Heart right ventricle (tissue), 16 donors: Measurements from ENCODE around the gene PTMS. TPM values are rescaled to one million over a fixed set of nuclear protein-coding genes. Genes with fewer than 3 reads are reported as not detected.

Source experiments
- ATAC-seq, 8 donors: fragments of 200-7000 bp; cut with Tn5 transposase; one replicate each; pipeline ENCODE4 v1.9.1; 2020; ENCODE audit warnings: mild to moderate bottlenecking in 8 of 8, moderate library complexity in 8 of 8, moderate number of reproducible peaks in 1 of 8
- DNase-seq, 2 donors: peaks; one replicate each; pipeline ENCODE4 v3.0.0-alpha.2; 2020
- H3K27ac ChIP-seq, 10 donors: fragments of 200-600 bp; sonication (generic) in 2 of 10; one replicate each; pipeline versions ENCODE4 v1.5.0 to v1.8.0; 2020 to 2022; ENCODE audit warnings: mild to moderate bottlenecking in 3 of 10
- H3K27me3 ChIP-seq, 7 donors: fragments of 200-600 bp; one replicate each; pipeline ENCODE4 v1.8.0; 2021 to 2022; ENCODE audit warnings: mild to moderate bottlenecking in 2 of 7
- H3K36me3 ChIP-seq, 9 donors: fragments of 200-600 bp; sonication (generic) in 1 of 9; one replicate each; pipeline versions ENCODE4 v1.5.0 to v1.8.0; 2020 to 2022; ENCODE audit warnings: mild to moderate bottlenecking in 2 of 9
- H3K4me1 ChIP-seq, 9 donors: fragments of 200-600 bp; sonication (generic) in 1 of 9; one replicate each; pipeline versions ENCODE4 v1.5.0 to v1.8.0; 2020 to 2022; ENCODE audit warnings: mild to moderate bottlenecking in 4 of 9
- H3K4me3 ChIP-seq, 10 donors: fragments of 200-600 bp; sonication (generic) in 2 of 10; one replicate each; pipeline versions ENCODE4 v1.5.0 to v1.8.0; 2020 to 2022; ENCODE audit warnings: mild to moderate bottlenecking in 7 of 10, moderate library complexity in 2 of 10
- H3K9me3 ChIP-seq, 11 donors: fragments of 200-600 bp in 10 of 11; sonication (generic) in 2 of 11; one replicate each; pipeline versions ENCODE4 v1.5.0 to v1.8.0; 2013 to 2022; ENCODE audit warnings: mild to moderate bottlenecking in 2 of 11, control low read depth in 1 of 11, moderate library complexity in 1 of 11
- CTCF ChIP-seq, 9 donors: fragments of 200-600 bp; sonication (generic) in 2 of 9; IDR thresholded peaks; one replicate each; pipeline versions ENCODE4 v1.5.0 to v1.8.0; 2021 to 2022; ENCODE audit warnings: antibody characterized with exemption in 9 of 9, mild to moderate bottlenecking in 5 of 9, moderate library complexity in 1 of 9
- WGBS, 2 donors: extraction: QIAGEN DNeasy Blood & Tissue Kit; methylation state at CpG; one replicate each; pipeline ENCODE4 v1.1.7; 2013; ENCODE audit warnings: inconsistent platforms in 1 of 2; 5-methylcytosine and 5-hydroxymethylcytosine counted together
- intact Hi-C, 10 donors: fragments of 100-400 bp; cut with DNase I; formaldehyde crosslinking; loops; one replicate each; pipeline versions ENCODE4 v1.11.1 to v1.14.2; 2022
- polyA plus RNA-seq, 2 donors: library from polyadenylated mRNA; stranded (reverse); fragments of 200-250 nt; gene quantifications; one replicate each; pipeline ENCODE4 v1.2.3, GENCODE V29; 2013
- total RNA-seq, 10 donors: library from RNA; stranded (reverse); fragmentation: NEBNext Ultra II Directional in 3 of 10; extraction: Animal tissue kit (Norgen Biotek cat#: 25700) in 3 of 10; gene quantifications; one replicate each; pipeline versions ENCODE4 v1.2.1 to v1.2.4, GENCODE V29; 2021 to 2023
- donor health status: Arrhythmogenic right ventricular cardiomyopathy.
- donor health status: ischemic (EF 13 %, LVEDD 7.1; RV severe dilation, severe dysfunction).
- donor health status: healthy with polysubstance abuse.
- donor health status: DM: no; HTN: yes; CAD: no.
- donor health status: DM: no; HTN: no; CAD: no.
- donor health status: ischemic (EF 25% LVEDD 6.9; RV normal size, moderate dysfunction).
- donor health status: ischemic (EF 25% LVEDD 5.7; RV mildly dilated, moderate dysfunction).
- donor health status: healthy.
- donor health status: DM: yes; HTN: yes; CAD: no.
- donor health status: Ischemic cardiomyopathy.
- donor health status: ischemic (EF 35%, LVEDD 5.7; RV mildly dilated, moderate dysfunction).
- donor health status: nonischemic (EF 11% LVEDD 7.7; RV severe dilation, severe dysfunction).
- donor health status: DM: yes; HTN: yes; CAD: no.
- donor health status: PGD.
- donor health status: ischemic (EF 29% LVEDD 5.4; RV normal size, mild dysfunction).
- donor health status: nonischemic (EF 23%, LVEDD 6.1; RV moderate dilation, normal function).

The PTMS gene
- total and polyA plus RNA-seq, 12 donors = 73.3 to 361 (median 105) TPM

GRCh38 chr12:6778574-6779550, 12.7 kb downstream of the PTMS start:
- peak; percentile 94 to 97 (median 96) for ATAC-seq
- Histone ChIP-seq H3K27ac (peak overlapping the region in 9 of 10 donors; percentile 49 to 73 (median 62)), H3K36me3 (peaks cover 0 to 9% (median 0%) of the 10 kb centered on the region in 9 donors), H3K27me3 (peaks cover 0 to 40% (median 4%) of the 10 kb centered on the region in 7 donors), H3K4me1 (peaks cover 0 to 30% (median 15%) of the 10 kb centered on the region in 9 donors), H3K9me3 (no peaks in the 10 kb centered on the region), H3K4me3 (peak overlapping the region in 9 of 10 donors; percentile 35 to 60 (median 43))
- DNase-seq = peak; percentile 92 to 97
- peak in 8 of 9 donors; percentile 92 to 97 (median 96) for TF ChIP-seq CTCF (IDR thresholded peaks at IDR 0.05)
- WGBS, 2 donors = 3 to 4% methylated on average over 28 to 35 of the region's 35 CpGs
- intact Hi-C loops = loop anchor here in 9 of 10 donors (1.0 to 5.0 kb wide), 10 partner anchors 25 to 162 kb away; partner anchors contain the start of genes MLF2 (in 5 of the 9), GPR162 (in 1 of the 9) and P3H3 (in 1 of the 9)

- DNase-seq (no peak), ATAC-seq (no peak)
- intact Hi-C loops = loop anchor here (1.0 to 5.0 kb wide), 10 partner anchors 26 to 163 kb away; partner anchors contain the start of genes MLF2 (in 5 of the 10), GPR162 (in 2 of the 10) and P3H3 (in 1 of the 10)
- Histone ChIP-seq H3K9me3 (no peaks in the 10 kb centered on the region), H3K27ac (peak overlapping the region in 1 of 10 donors; percentile 60), H3K27me3 (peaks cover 0 to 30% (median 0%) of the 10 kb centered on the region in 7 donors), H3K36me3 (peaks cover 0 to 7% (median 0%) of the 10 kb centered on the region in 9 donors), H3K4me1 (peaks cover 0 to 26% (median 20%) of the 10 kb centered on the region in 9 donors), H3K4me3 (no peak overlapping the region)
- WGBS, 2 donors = 91 to 92% methylated on average over 6 of the region's 6 CpGs
- TF ChIP-seq CTCF (IDR thresholded peaks at IDR 0.05) = no peak
Measured at GRCh38 chr12:6779708-6780432, 13.7 kb downstream of the PTMS start.

DNA sequence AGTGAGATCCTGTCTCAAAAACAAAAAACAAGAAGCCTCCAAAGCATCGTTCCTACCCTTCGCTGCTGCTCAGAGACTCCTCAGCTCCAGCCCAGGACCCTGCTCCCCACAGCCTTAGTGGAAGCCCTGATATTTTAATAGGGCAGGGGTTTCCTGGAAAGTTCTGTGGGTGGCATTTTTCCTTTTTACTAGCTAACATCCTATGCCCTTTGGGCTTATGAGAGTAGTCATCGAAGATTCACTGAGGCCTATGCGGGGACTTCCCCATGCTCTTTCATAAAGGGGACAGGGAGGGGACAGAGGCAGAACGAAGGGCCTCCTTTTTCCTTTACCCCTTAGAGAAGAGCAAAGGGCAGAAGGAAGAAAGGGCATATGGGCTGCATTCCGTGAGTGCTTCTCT, 14.4 kb downstream of the PTMS start:
- Histone ChIP-seq H3K4me3 (no peak overlapping the region), H3K27me3 (peaks cover 0 to 23% (median 0%) of the 10 kb centered on the region in 7 donors), H3K4me1 (peaks cover 0 to 31% (median 21%) of the 10 kb centered on the region in 9 donors), H3K36me3 (peaks cover 0 to under 1% (median 0%) of the 10 kb centered on the region in 9 donors), H3K9me3 (no peaks in the 10 kb centered on the region), H3K27ac (no peak overlapping the region)
- no peak for TF ChIP-seq CTCF (IDR thresholded peaks at IDR 0.05)
- no peak for ATAC-seq
- 85 to 88% methylated on average over 6 of the region's 6 CpGs for WGBS, 2 donors
- intact Hi-C loops = loop anchor here in 2 of 10 donors (5.0 kb wide), 2 partner anchors 42 to 43 kb away; partner anchors contain the start of gene GPR162 (in 1 of the 2)
- DNase-seq = no peak
